Lower leg skin (tissue), 4 donors: ENCODE results near the gene CD276. TPM values are rescaled to one million over a fixed set of nuclear protein-coding genes. Genes with fewer than 3 reads are reported as not detected.

Experiments
- DNase-seq, 2 donors: peaks; one replicate each; pipeline ENCODE4 v3.0.0-alpha.2; 2019; ENCODE audit warnings: low spot score in 2 of 2
- H3K4me3 ChIP-seq: fragments of 200-600 bp; sonication (generic); 2 replicates; pipeline ENCODE4 v1.5.1; 2017; ENCODE audit warnings: mild to moderate bottlenecking, low read depth; ENCODE audit not compliant: poor library complexity, severe bottlenecking
- CTCF ChIP-seq, 3 donors: fragments of 450-650 bp; IDR thresholded peaks; one replicate each; pipeline ENCODE4 v1.5.1; 2016; ENCODE audit warnings: antibody characterized with exemption in 3 of 3, mild to moderate bottlenecking in 3 of 3, moderate library complexity in 2 of 3
- POLR2A ChIP-seq, 2 donors: fragments of 450-650 bp; IDR thresholded peaks; one replicate each; pipeline ENCODE4 v1.6.1; 2016 to 2017; ENCODE audit warnings: antibody characterized with exemption in 2 of 2, mild to moderate bottlenecking in 1 of 2, moderate library complexity in 1 of 2
- WGBS, 2 donors: methylation state at CpG; one replicate each; pipeline ENCODE4 v1.1.5; 2018; 5-methylcytosine and 5-hydroxymethylcytosine counted together
- intact Hi-C: fragments of 100-400 bp; cut with DNase I; formaldehyde crosslinking; loops from one replicate; pipeline ENCODE4 v1.15.0; 2023; ENCODE audit warnings: low total_unique reads
- total RNA-seq, 4 donors: library from RNA; depleted of rRNA; stranded (reverse); fragments of >200 nt; gene quantifications; one replicate each; pipeline ENCODE4 v1.1.0, GENCODE V29; 2016

Gene CD276
- total RNA-seq, 4 donors from 2014 or later = 33.4 to 49.9 (median 45.4) TPM

- H3K4me3 ChIP-seq = no peak overlapping the region
- peak in 1 of 2 donors; percentile 88 for DNase-seq
- 26 to 41% methylated on average over 4 of the region's 4 CpGs for WGBS, 2 donors
- TF ChIP-seq POLR2A (IDR thresholded peaks at IDR 0.05) = no peak
- no peak for TF ChIP-seq CTCF (IDR thresholded peaks at IDR 0.05)
- intact Hi-C loops = loop anchor here (10.0 kb wide), 1 partner anchor 52 kb away; the partner anchor contains the start of gene NPTN
Measured at GRCh38 chr15:73686781-73687256, 2.6 kb downstream of the CD276 start.

GRCh38 chr15:73687351-73687750 is 3.2 kb downstream of the CD276 start:
- TF ChIP-seq POLR2A (IDR thresholded peaks at IDR 0.05) (no peak), CTCF (IDR thresholded peaks at IDR 0.05) (no peak)
- intact Hi-C loops = loop anchor here (10.0 kb wide), 1 partner anchor 53 kb away; the partner anchor contains the start of gene NPTN
- no peak overlapping the region for H3K4me3 ChIP-seq
- WGBS, 2 donors = 95 to 100% methylated on average over 2 of the region's 2 CpGs
- DNase-seq = peak in 1 of 2 donors; percentile 32

GRCh38 chr15:73688455-73688854 is 4.3 kb downstream of the CD276 start:
- H3K4me3 ChIP-seq = no peak overlapping the region
- DNase-seq = peak in 1 of 2 donors; percentile 76
- intact Hi-C loops = loop anchor here (10.0 kb wide), 1 partner anchor 54 kb away; the partner anchor contains the start of gene NPTN
- WGBS, 2 donors = 76 to 80% methylated on average over 5 to 6 of the region's 6 CpGs
- no peak for TF ChIP-seq CTCF (IDR thresholded peaks at IDR 0.05)
- TF ChIP-seq POLR2A (IDR thresholded peaks at IDR 0.05) = no peak

GRCh38 chr15:73691396-73691795 is 7.2 kb downstream of the CD276 start:
- TF ChIP-seq POLR2A (IDR thresholded peaks at IDR 0.05) = no peak
- no peak for TF ChIP-seq CTCF (IDR thresholded peaks at IDR 0.05)
- WGBS, 2 donors = 27 to 36% methylated on average over 6 of the region's 6 CpGs

GRCh38 chr15:73694419-73694818 is 10.2 kb downstream of the CD276 start:
- no peak for DNase-seq
- no peak for TF ChIP-seq POLR2A (IDR thresholded peaks at IDR 0.05)
- TF ChIP-seq CTCF (IDR thresholded peaks at IDR 0.05) = no peak
- WGBS, 2 donors = 52 to 53% methylated on average over 5 of the region's 5 CpGs
- intact Hi-C loops = no loop called here
- H3K4me3 ChIP-seq = no peak overlapping the region

More at GRCh38 chr15:73691396-73691795, 7.2 kb downstream of the CD276 start:
- peak in 1 of 2 donors; percentile 79 for DNase-seq
- intact Hi-C loops = no loop called here
- no peak overlapping the region for H3K4me3 ChIP-seq
